C4-2B (cell line): ENCODE results near the gene IDH3G.

ENCODE experiments used
- H3K27ac ChIP-seq: fragments of 450-650 bp; 2 replicates; pipeline ENCODE4 v1.5.1; 2017
- ZFX ChIP-seq: fragments of 450-650 bp; IDR thresholded peaks from 2 replicates; pipeline ENCODE4 v1.6.1; 2017
- TF ChIP-seq, protein P1 (sequence below): fragments of 450-650 bp; conservative IDR thresholded peaks from 2 replicates; pipeline ENCODE4 v1.5.1; 2017; ENCODE audit warnings: mild to moderate bottlenecking

The IDH3G gene

GRCh38 chrX:153778684-153779101 lies 15.5 kb downstream of the IDH3G start:
- TF ChIP-seq ZFX: no peak
- TF ChIP-seq, protein P1, sequence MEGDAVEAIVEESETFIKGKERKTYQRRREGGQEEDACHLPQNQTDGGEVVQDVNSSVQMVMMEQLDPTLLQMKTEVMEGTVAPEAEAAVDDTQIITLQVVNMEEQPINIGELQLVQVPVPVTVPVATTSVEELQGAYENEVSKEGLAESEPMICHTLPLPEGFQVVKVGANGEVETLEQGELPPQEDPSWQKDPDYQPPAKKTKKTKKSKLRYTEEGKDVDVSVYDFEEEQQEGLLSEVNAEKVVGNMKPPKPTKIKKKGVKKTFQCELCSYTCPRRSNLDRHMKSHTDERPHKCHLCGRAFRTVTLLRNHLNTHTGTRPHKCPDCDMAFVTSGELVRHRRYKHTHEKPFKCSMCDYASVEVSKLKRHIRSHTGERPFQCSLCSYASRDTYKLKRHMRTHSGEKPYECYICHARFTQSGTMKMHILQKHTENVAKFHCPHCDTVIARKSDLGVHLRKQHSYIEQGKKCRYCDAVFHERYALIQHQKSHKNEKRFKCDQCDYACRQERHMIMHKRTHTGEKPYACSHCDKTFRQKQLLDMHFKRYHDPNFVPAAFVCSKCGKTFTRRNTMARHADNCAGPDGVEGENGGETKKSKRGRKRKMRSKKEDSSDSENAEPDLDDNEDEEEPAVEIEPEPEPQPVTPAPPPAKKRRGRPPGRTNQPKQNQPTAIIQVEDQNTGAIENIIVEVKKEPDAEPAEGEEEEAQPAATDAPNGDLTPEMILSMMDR: no peak; the same call in 1 of the 2 replicates
- H3K27ac ChIP-seq: no peak overlapping the region

- TF ChIP-seq ZFX: no peak
- TF ChIP-seq, protein P1: no peak
- H3K27ac ChIP-seq: no peak overlapping the region
Measured at GRCh38 chrX:153778181-153778580, 16.0 kb downstream of the IDH3G start.

GRCh38 chrX:153777261-153778090 lies 16.7 kb downstream of the IDH3G start:
- TF ChIP-seq, protein P1: no peak
- TF ChIP-seq ZFX: no peak
- H3K27ac ChIP-seq: no peak overlapping the region

GRCh38 chrX:153776611-153777045 lies 17.5 kb downstream of the IDH3G start:
- TF ChIP-seq, protein P1: no peak
- TF ChIP-seq ZFX: no peak
- no peak overlapping the region for H3K27ac ChIP-seq

- H3K27ac ChIP-seq: no peak overlapping the region
- TF ChIP-seq ZFX: no peak
- TF ChIP-seq, protein P1: no peak
Measured at GRCh38 chrX:153776120-153776599, 18.0 kb downstream of the IDH3G start.

- TF ChIP-seq, protein P1: no peak
- TF ChIP-seq ZFX: no peak
- no peak overlapping the region for H3K27ac ChIP-seq
Measured at GRCh38 chrX:153775293-153776119, 18.7 kb downstream of the IDH3G start.
